ENCODE data around the gene TRERF1.

TRERF1 gene

GRCh38 chr6:42440027-42440426 lies 11.7 kb downstream of the TRERF1 start:
- Histone ChIP-seq H3K36me3 (ENCODE audit: control insufficient read depth in 5 of 5, insufficient read depth in 5 of 5, low read length in 5 of 5) (no peaks in the 10 kb centered on the region), H3K9me3 (ENCODE audit: control insufficient read depth in 5 of 5, low read length in 5 of 5) (no peaks in the 10 kb centered on the region), H3K9ac (ENCODE audit: low read length in 5 of 5) (no peak overlapping the region), H3K4me1 (ENCODE audit: control insufficient read depth in 5 of 5, insufficient read depth in 5 of 5, low read length in 5 of 5) (peaks cover 0 to 4% (median 0%) of the 10 kb centered on the region in 5 donors), H3K4me3 (ENCODE audit: low read depth in 1 of 5, low read length in 5 of 5) (no peak overlapping the region), H3K27me3 (ENCODE audit: control insufficient read depth in 5 of 5, insufficient read depth in 4 of 5, low read length in 5 of 5) (peaks cover 0 to 6% (median 0%) of the 10 kb centered on the region in 5 donors), H3K27ac (ENCODE audit: low read depth, low read length) (no peak overlapping the region)

GRCh38 chr6:42436825-42437224 lies 14.9 kb downstream of the TRERF1 start:
- Histone ChIP-seq H3K4me3 (ENCODE audit: low read depth in 1 of 5, low read length in 5 of 5) (no peak overlapping the region), H3K4me1 (ENCODE audit: control insufficient read depth in 5 of 5, insufficient read depth in 5 of 5, low read length in 5 of 5) (peaks cover 0 to 4% (median 0%) of the 10 kb centered on the region in 5 donors), H3K27me3 (ENCODE audit: control insufficient read depth in 5 of 5, insufficient read depth in 4 of 5, low read length in 5 of 5) (peaks cover 0 to 6% (median 0%) of the 10 kb centered on the region in 5 donors), H3K9ac (ENCODE audit: low read length in 5 of 5) (no peak overlapping the region), H3K36me3 (ENCODE audit: control insufficient read depth in 5 of 5, insufficient read depth in 5 of 5, low read length in 5 of 5) (no peaks in the 10 kb centered on the region), H3K27ac (ENCODE audit: low read depth, low read length) (no peak overlapping the region), H3K9me3 (ENCODE audit: control insufficient read depth in 5 of 5, low read length in 5 of 5) (peaks cover 0 to 14% (median 2%) of the 10 kb centered on the region in 5 donors)

GRCh38 chr6:42434237-42434636 lies 17.5 kb downstream of the TRERF1 start:
- Histone ChIP-seq H3K4me3 (ENCODE audit: low read depth in 1 of 5, low read length in 5 of 5) (no peak overlapping the region), H3K9me3 (ENCODE audit: control insufficient read depth in 5 of 5, low read length in 5 of 5) (peaks cover 0 to 14% (median 2%) of the 10 kb centered on the region in 5 donors), H3K4me1 (ENCODE audit: control insufficient read depth in 5 of 5, insufficient read depth in 5 of 5, low read length in 5 of 5) (peaks cover 0 to 2% (median under 1%) of the 10 kb centered on the region in 5 donors), H3K27me3 (ENCODE audit: control insufficient read depth in 5 of 5, insufficient read depth in 4 of 5, low read length in 5 of 5) (peaks cover 0 to 6% (median 0%) of the 10 kb centered on the region in 5 donors), H3K9ac (ENCODE audit: low read length in 5 of 5) (no peak overlapping the region), H3K36me3 (ENCODE audit: control insufficient read depth in 5 of 5, insufficient read depth in 5 of 5, low read length in 5 of 5) (no peaks in the 10 kb centered on the region), H3K27ac (ENCODE audit: low read depth, low read length) (no peak overlapping the region)

- H3K4me3 ChIP-seq (ENCODE audit: low read depth in 1 of 5, low read length in 5 of 5): no peak overlapping the region
- peaks cover 0 to 11% (median 9%) of the 10 kb centered on the region in 5 donors for H3K4me1 ChIP-seq (ENCODE audit: control insufficient read depth in 5 of 5, insufficient read depth in 5 of 5, low read length in 5 of 5)
- H3K27ac ChIP-seq (ENCODE audit: low read depth, low read length): no peak overlapping the region
Measured at GRCh38 chr6:42433409-42433808, 18.3 kb downstream of the TRERF1 start.

GRCh38 chr6:42431877-42432276 lies 19.8 kb downstream of the TRERF1 start:
- Histone ChIP-seq H3K9ac (ENCODE audit: low read length in 5 of 5) (no peak overlapping the region), H3K27ac (ENCODE audit: low read depth, low read length) (no peak overlapping the region), H3K4me1 (ENCODE audit: control insufficient read depth in 5 of 5, insufficient read depth in 5 of 5, low read length in 5 of 5) (peaks cover 0 to 18% (median 10%) of the 10 kb centered on the region in 5 donors), H3K27me3 (ENCODE audit: control insufficient read depth in 5 of 5, insufficient read depth in 4 of 5, low read length in 5 of 5) (no peaks in the 10 kb centered on the region), H3K36me3 (ENCODE audit: control insufficient read depth in 5 of 5, insufficient read depth in 5 of 5, low read length in 5 of 5) (no peaks in the 10 kb centered on the region), H3K9me3 (ENCODE audit: control insufficient read depth in 5 of 5, low read length in 5 of 5) (peaks cover 0 to 14% (median 2%) of the 10 kb centered on the region in 5 donors), H3K4me3 (ENCODE audit: low read depth in 1 of 5, low read length in 5 of 5) (no peak overlapping the region)

More at GRCh38 chr6:42433409-42433808, 18.3 kb downstream of the TRERF1 start:
- H3K9ac ChIP-seq (ENCODE audit: low read length in 5 of 5): no peak overlapping the region
- no peaks in the 10 kb centered on the region for H3K36me3 ChIP-seq (ENCODE audit: control insufficient read depth in 5 of 5, insufficient read depth in 5 of 5, low read length in 5 of 5)
- H3K9me3 ChIP-seq (ENCODE audit: control insufficient read depth in 5 of 5, low read length in 5 of 5): peaks cover 0 to 14% (median 2%) of the 10 kb centered on the region in 5 donors
- H3K27me3 ChIP-seq (ENCODE audit: control insufficient read depth in 5 of 5, insufficient read depth in 4 of 5, low read length in 5 of 5): no peaks in the 10 kb centered on the region

- no peaks in the 10 kb centered on the region for H3K27me3 ChIP-seq (ENCODE audit: control insufficient read depth in 5 of 5, insufficient read depth in 4 of 5, low read length in 5 of 5)
- H3K27ac ChIP-seq (ENCODE audit: low read depth, low read length): no peak overlapping the region
- H3K36me3 ChIP-seq (ENCODE audit: control insufficient read depth in 5 of 5, insufficient read depth in 5 of 5, low read length in 5 of 5): no peaks in the 10 kb centered on the region
- no peak overlapping the region for H3K9ac ChIP-seq (ENCODE audit: low read length in 5 of 5)
- H3K4me1 ChIP-seq (ENCODE audit: control insufficient read depth in 5 of 5, insufficient read depth in 5 of 5, low read length in 5 of 5): peaks cover 0 to 18% (median 10%) of the 10 kb centered on the region in 5 donors
- no peak overlapping the region for H3K4me3 ChIP-seq (ENCODE audit: low read depth in 1 of 5, low read length in 5 of 5)
- peaks cover 0 to 14% (median 2%) of the 10 kb centered on the region in 5 donors for H3K9me3 ChIP-seq (ENCODE audit: control insufficient read depth in 5 of 5, low read length in 5 of 5)
Measured at GRCh38 chr6:42431356-42431755, 20.4 kb downstream of the TRERF1 start.

GRCh38 chr6:42429836-42430235 lies 21.9 kb downstream of the TRERF1 start:
- peaks cover 0 to 18% (median 10%) of the 10 kb centered on the region in 5 donors for H3K4me1 ChIP-seq (ENCODE audit: control insufficient read depth in 5 of 5, insufficient read depth in 5 of 5, low read length in 5 of 5)
- H3K27ac ChIP-seq (ENCODE audit: low read depth, low read length): no peak overlapping the region
- no peaks in the 10 kb centered on the region for H3K27me3 ChIP-seq (ENCODE audit: control insufficient read depth in 5 of 5, insufficient read depth in 4 of 5, low read length in 5 of 5)
- no peak overlapping the region for H3K9ac ChIP-seq (ENCODE audit: low read length in 5 of 5)
- no peaks in the 10 kb centered on the region for H3K36me3 ChIP-seq (ENCODE audit: control insufficient read depth in 5 of 5, insufficient read depth in 5 of 5, low read length in 5 of 5)
- H3K4me3 ChIP-seq (ENCODE audit: low read depth in 1 of 5, low read length in 5 of 5): no peak overlapping the region
- peaks cover 0 to 14% (median 2%) of the 10 kb centered on the region in 5 donors for H3K9me3 ChIP-seq (ENCODE audit: control insufficient read depth in 5 of 5, low read length in 5 of 5)

- no peaks in the 10 kb centered on the region for H3K36me3 ChIP-seq (ENCODE audit: control insufficient read depth in 5 of 5, insufficient read depth in 5 of 5, low read length in 5 of 5)
- no peak overlapping the region for H3K9ac ChIP-seq (ENCODE audit: low read length in 5 of 5)
- H3K4me1 ChIP-seq (ENCODE audit: control insufficient read depth in 5 of 5, insufficient read depth in 5 of 5, low read length in 5 of 5): peaks cover 0 to 18% (median 10%) of the 10 kb centered on the region in 5 donors
- peak overlapping the region; percentile 16 for H3K27ac ChIP-seq (ENCODE audit: low read depth, low read length)
- H3K27me3 ChIP-seq (ENCODE audit: control insufficient read depth in 5 of 5, insufficient read depth in 4 of 5, low read length in 5 of 5): no peaks in the 10 kb centered on the region
- no peak overlapping the region for H3K4me3 ChIP-seq (ENCODE audit: low read depth in 1 of 5, low read length in 5 of 5)
- peaks cover 0 to 12% (median 2%) of the 10 kb centered on the region in 5 donors for H3K9me3 ChIP-seq (ENCODE audit: control insufficient read depth in 5 of 5, low read length in 5 of 5)
Measured at GRCh38 chr6:42429042-42429585, 22.6 kb downstream of the TRERF1 start.

GRCh38 chr6:42428326-42429041 lies 23.2 kb downstream of the TRERF1 start:
- no peak overlapping the region for H3K9ac ChIP-seq (ENCODE audit: low read length in 5 of 5)
- H3K4me1 ChIP-seq (ENCODE audit: control insufficient read depth in 5 of 5, insufficient read depth in 5 of 5, low read length in 5 of 5): peaks cover 0 to 18% (median 10%) of the 10 kb centered on the region in 5 donors
- no peaks in the 10 kb centered on the region for H3K36me3 ChIP-seq (ENCODE audit: control insufficient read depth in 5 of 5, insufficient read depth in 5 of 5, low read length in 5 of 5)
- H3K4me3 ChIP-seq (ENCODE audit: low read depth in 1 of 5, low read length in 5 of 5): no peak overlapping the region
- H3K27me3 ChIP-seq (ENCODE audit: control insufficient read depth in 5 of 5, insufficient read depth in 4 of 5, low read length in 5 of 5): no peaks in the 10 kb centered on the region
- H3K27ac ChIP-seq (ENCODE audit: low read depth, low read length): peak overlapping the region; percentile 16
- H3K9me3 ChIP-seq (ENCODE audit: control insufficient read depth in 5 of 5, low read length in 5 of 5): peaks cover 0 to 5% (median 2%) of the 10 kb centered on the region in 5 donors

GRCh38 chr6:42427871-42428270 lies 23.9 kb downstream of the TRERF1 start:
- no peak overlapping the region for H3K4me3 ChIP-seq (ENCODE audit: low read depth in 1 of 5, low read length in 5 of 5)
- H3K27ac ChIP-seq (ENCODE audit: low read depth, low read length): no peak overlapping the region
- H3K9me3 ChIP-seq (ENCODE audit: control insufficient read depth in 5 of 5, low read length in 5 of 5): no peaks in the 10 kb centered on the region
- peaks cover 0 to 18% (median 10%) of the 10 kb centered on the region in 5 donors for H3K4me1 ChIP-seq (ENCODE audit: control insufficient read depth in 5 of 5, insufficient read depth in 5 of 5, low read length in 5 of 5)
- no peak overlapping the region for H3K9ac ChIP-seq (ENCODE audit: low read length in 5 of 5)
- H3K27me3 ChIP-seq (ENCODE audit: control insufficient read depth in 5 of 5, insufficient read depth in 4 of 5, low read length in 5 of 5): no peaks in the 10 kb centered on the region
- H3K36me3 ChIP-seq (ENCODE audit: control insufficient read depth in 5 of 5, insufficient read depth in 5 of 5, low read length in 5 of 5): no peaks in the 10 kb centered on the region

All from subcutaneous abdominal adipose tissue (tissue), 5 donors.